Endothelial cell of umbilical vein (primary cell): ENCODE measurements around the gene MACROD2. TPM values are rescaled to one million over a fixed set of nuclear protein-coding genes. Genes with fewer than 3 reads are reported as not detected.

Source experiments
- BruUV-seq: library from RNA; stranded (reverse); fragments of 400-500 nt; replicated peaks from 2 replicates; lab custom pipeline; 2021; lab: Mats Ljungman, UMichigan
- CTCF ChIA-PET: fragments of 300-600, 350-600 bp; sonication (Branson Sonifier 250); formaldehyde crosslinking; loops from one replicate; lab custom pipeline; 2021; ENCODE audit warnings: antibody characterized with exemption, inconsistent platforms; lab: Charles Lee
- POLR2A ChIA-PET: fragments of 300-600, 350-600 bp; sonication (Branson Sonifier 250); formaldehyde crosslinking; loops from one replicate; lab custom pipeline; 2021; ENCODE audit warnings: antibody characterized with exemption, inconsistent platforms; lab: Charles Lee
- DNase-seq: peaks from one replicate; pipeline ENCODE4 v3.0.0-alpha.2; 2011; ENCODE audit warnings: low read depth, low spot score
- FAIRE-seq: peaks from 2 replicates; lab custom pipeline; 2011; peaks lifted over from hg19 to GRCh38; lab: Jason Lieb, UNC
- H2AFZ ChIP-seq: 2 replicates; pipeline ENCODE4 v1.6.0; 2012; ENCODE audit warnings: low read depth, low read length, control low read depth, inconsistent platforms
- H3K27ac ChIP-seq: 2 replicates; pipeline ENCODE4 v1.5.1; 2011; ENCODE audit warnings: low read depth, mild to moderate bottlenecking, control low read depth, low read length, moderate library complexity; ENCODE audit not compliant: insufficient read depth
- H3K27me3 ChIP-seq, 2 experiments: 2 replicates each; pipeline versions ENCODE4 v1.6.0 to v1.6.1; 2011; ENCODE audit warnings: low read length in 2 of 2, mixed read lengths in 1 of 2; ENCODE audit not compliant: control insufficient read depth in 2 of 2, insufficient read depth in 2 of 2
- H3K36me3 ChIP-seq, 2 experiments: 2 replicates in 1 of 2; 3 replicates in 1 of 2; pipeline ENCODE4 v1.5.1; 2011; ENCODE audit warnings: low read length in 2 of 2, mild to moderate bottlenecking in 1 of 2, moderate library complexity in 1 of 2; ENCODE audit not compliant: control insufficient read depth in 2 of 2, insufficient read depth in 2 of 2; ENCODE audit errors: extremely low read depth in 1 of 2
- H3K4me1 ChIP-seq: 3 replicates; pipeline ENCODE4 v1.5.1; 2011; ENCODE audit warnings: mild to moderate bottlenecking, low read length; ENCODE audit not compliant: control insufficient read depth, insufficient read depth; ENCODE audit errors: extremely low read depth
- H3K4me2 ChIP-seq: 2 replicates; pipeline ENCODE4 v1.6.1; 2011; ENCODE audit warnings: low read length, control low read depth, mixed read lengths; ENCODE audit not compliant: insufficient read depth
- H3K4me3 ChIP-seq, 3 experiments: fragments of 200-600 bp in 1 of 3; sonication (generic), shearing (Covaris generic) in 1 of 3; replicated peaks in 1 of 3; 2 replicates each; pipeline ENCODE4 v1.5.1; 2011 to 2016; ENCODE audit warnings: control low read depth in 3 of 3, low read length in 3 of 3, mild to moderate bottlenecking in 2 of 3, inconsistent platforms in 1 of 3, low read depth in 1 of 3, moderate library complexity in 1 of 3; ENCODE audit not compliant: insufficient read depth in 1 of 3
- H3K79me2 ChIP-seq: 2 replicates; pipeline ENCODE4 v1.6.0; 2012; ENCODE audit warnings: low read length, inconsistent platforms; ENCODE audit not compliant: control insufficient read depth, insufficient read depth
- H3K9ac ChIP-seq: replicated peaks from 2 replicates; pipeline ENCODE3; 2011; ENCODE audit warnings: low read length, control low read depth; ENCODE audit not compliant: insufficient read depth; ENCODE audit errors: extremely low read depth
- H3K9me1 ChIP-seq: replicated peaks from 3 replicates; pipeline ENCODE4 v1.6.0; 2011; ENCODE audit warnings: mild to moderate bottlenecking, low read length; ENCODE audit not compliant: control insufficient read depth, insufficient read depth; ENCODE audit errors: extremely low read depth
- H3K9me3 ChIP-seq: replicated peaks from 2 replicates; pipeline ENCODE4 v1.5.1; 2012; ENCODE audit warnings: low read length, inconsistent platforms; ENCODE audit not compliant: control insufficient read depth, insufficient read depth
- H4K20me1 ChIP-seq: replicated peaks from 2 replicates; pipeline ENCODE3; 2011; ENCODE audit warnings: mild to moderate bottlenecking, low read length; ENCODE audit not compliant: control insufficient read depth, insufficient read depth; ENCODE audit errors: extremely low read depth
- EZH2 ChIP-seq: IDR thresholded peaks from 2 replicates; pipeline ENCODE4 v1.6.1; 2012; ENCODE audit warnings: borderline replicate concordance, low read depth, mild to moderate bottlenecking, moderate library complexity, low read length, inconsistent platforms; ENCODE audit not compliant: severe bottlenecking
- FOS ChIP-seq: IDR thresholded peaks from 2 replicates; pipeline ENCODE4 v1.6.1; 2011; ENCODE audit warnings: mild to moderate bottlenecking, low read length, moderate library complexity, borderline replicate concordance; ENCODE audit not compliant: insufficient read depth
- GATA2 ChIP-seq: IDR thresholded peaks from 2 replicates; pipeline ENCODE4 v1.7.0; 2011; ENCODE audit warnings: low read depth, mild to moderate bottlenecking, moderate library complexity, mixed read lengths, low read length; ENCODE audit not compliant: insufficient read length, insufficient read depth
- JUN ChIP-seq: IDR thresholded peaks from 2 replicates; pipeline ENCODE4 v1.6.1; 2011; ENCODE audit warnings: borderline replicate concordance, low read depth; ENCODE audit not compliant: insufficient read length, insufficient read depth
- MYC ChIP-seq: IDR thresholded peaks from one replicate; pipeline ENCODE4 v1.6.1; 2011; ENCODE audit warnings: mild to moderate bottlenecking, low read depth, low read length
- POLR2A ChIP-seq: IDR thresholded peaks from 2 replicates; pipeline ENCODE4 v1.6.1; 2012; ENCODE audit warnings: low read depth, mild to moderate bottlenecking, control low read depth, low read length
- POLR2AphosphoS5 ChIP-seq: IDR thresholded peaks from 2 replicates; pipeline ENCODE4 v1.6.1; 2012; ENCODE audit warnings: low read depth, mild to moderate bottlenecking, control low read depth, low read length, moderate library complexity; ENCODE audit not compliant: insufficient read depth
- dilution Hi-C: fragments of 300-500 bp; cut with MboI; formaldehyde crosslinking; loops from one replicate; pipeline ENCODE4 v1.15.0; 2019; ENCODE audit warnings: low sequenced_read_pairs; ENCODE audit not compliant: extremely low pct_ligation_motif_present
- intact Hi-C: fragments of 100-400 bp; cut with micrococcal nuclease; formaldehyde crosslinking; loops from one replicate; pipeline ENCODE4 v1.10.0; 2022
- polyA plus RNA-seq, 4 experiments: library from polyadenylated mRNA; depleted of rRNA in 3 of 4; stranded (reverse) in 3 of 4; unstranded in 1 of 4; fragments of >200 nt; gene quantifications; 2 replicates each; pipeline versions ENCODE4 v1.2.1 to v1.2.3, GENCODE V29; 2011 to 2012; ENCODE audit warnings: missing spikeins in 1 of 4
- total RNA-seq: library from RNA; stranded (reverse); gene quantifications from 2 replicates; pipeline ENCODE4 v1.2.3, GENCODE V29; 2021
- TF ChIP-seq, protein P1 (sequence below): IDR thresholded peaks from 2 replicates; pipeline ENCODE4 v1.6.1; 2011; ENCODE audit not compliant: insufficient read depth, insufficient read length
- TF ChIP-seq, protein P2 (sequence below), 2 donors: IDR thresholded peaks; 1 replicate in 1 of 2; 2 replicates in 1 of 2; pipeline ENCODE4 v1.5.1; 2011; ENCODE audit warnings: low read length in 2 of 2, mild to moderate bottlenecking in 2 of 2, moderate library complexity in 2 of 2, control low read depth in 1 of 2, inconsistent platforms in 1 of 2, low read depth in 1 of 2; ENCODE audit not compliant: insufficient read depth in 1 of 2; ENCODE audit errors: extremely low read depth in 1 of 2

Gene MACROD2
- total and polyA plus RNA-seq, 2 donors (not counting 3 experiments of a cell fraction or from before 2014, with no cell fraction given) = 0.11 to 0.73 TPM

DNA sequence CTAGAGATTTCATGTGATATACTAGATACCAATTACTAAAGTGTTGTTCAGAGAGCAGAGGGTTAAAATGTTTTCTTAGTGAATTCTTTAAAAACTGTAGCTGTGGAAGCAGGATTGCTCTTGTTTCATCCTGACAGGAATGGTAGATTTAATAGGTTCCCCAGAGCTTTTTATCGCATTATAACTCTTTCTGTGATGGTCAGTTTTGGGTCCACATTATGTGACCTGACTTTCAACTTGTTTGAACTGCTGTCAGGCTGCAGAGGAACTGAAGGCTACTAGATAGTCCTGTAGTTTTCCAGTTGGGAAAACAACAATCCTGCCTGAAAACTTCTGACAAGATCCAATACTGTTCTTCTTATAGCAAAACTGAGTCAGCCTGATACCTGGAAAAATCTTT, 671.4 kb downstream of the MACROD2 start:
- H3K79me2 ChIP-seq = no peaks in the 10 kb centered on the region

More for the DNA sequence above, 671.4 kb downstream of the MACROD2 start:
- DNase-seq (no peak), FAIRE-seq (no peak)
- no peaks in the 10 kb centered on the region for H3K4me1 ChIP-seq
- no peak overlapping the region for H3K27ac ChIP-seq
- H3K9ac ChIP-seq = no peak overlapping the region
- H3K36me3 ChIP-seq = no peaks in the 10 kb centered on the region
- dilution Hi-C loops (no loop called here), intact Hi-C loops (no loop called here)
- no peaks in the 10 kb centered on the region for H3K9me1 ChIP-seq
- ChIA-PET CTCF (interaction anchor here (1.0 to 2.3 kb wide), 3 partner anchors 9 to 11 kb away, joined by 4 to 8 read pairs (median 8); no protein-coding TSS in a partner anchor), POLR2A (no interaction called here)
- H3K27me3 ChIP-seq = peaks cover 0 to 1% of the 10 kb centered on the region in 2 experiments
- H3K4me2 ChIP-seq = no peak overlapping the region
- H2AFZ ChIP-seq = no peak overlapping the region
- BruUV-seq = no TSS peak
- no peak for TF ChIP-seq JUN
- TF ChIP-seq, protein P1, sequence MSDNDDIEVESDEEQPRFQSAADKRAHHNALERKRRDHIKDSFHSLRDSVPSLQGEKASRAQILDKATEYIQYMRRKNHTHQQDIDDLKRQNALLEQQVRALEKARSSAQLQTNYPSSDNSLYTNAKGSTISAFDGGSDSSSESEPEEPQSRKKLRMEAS = no peak
- TF ChIP-seq GATA2 = no peak
- no peak for TF ChIP-seq POLR2AphosphoS5
- no peak for TF ChIP-seq MYC
- no peak for TF ChIP-seq EZH2
- TF ChIP-seq, protein P2, sequence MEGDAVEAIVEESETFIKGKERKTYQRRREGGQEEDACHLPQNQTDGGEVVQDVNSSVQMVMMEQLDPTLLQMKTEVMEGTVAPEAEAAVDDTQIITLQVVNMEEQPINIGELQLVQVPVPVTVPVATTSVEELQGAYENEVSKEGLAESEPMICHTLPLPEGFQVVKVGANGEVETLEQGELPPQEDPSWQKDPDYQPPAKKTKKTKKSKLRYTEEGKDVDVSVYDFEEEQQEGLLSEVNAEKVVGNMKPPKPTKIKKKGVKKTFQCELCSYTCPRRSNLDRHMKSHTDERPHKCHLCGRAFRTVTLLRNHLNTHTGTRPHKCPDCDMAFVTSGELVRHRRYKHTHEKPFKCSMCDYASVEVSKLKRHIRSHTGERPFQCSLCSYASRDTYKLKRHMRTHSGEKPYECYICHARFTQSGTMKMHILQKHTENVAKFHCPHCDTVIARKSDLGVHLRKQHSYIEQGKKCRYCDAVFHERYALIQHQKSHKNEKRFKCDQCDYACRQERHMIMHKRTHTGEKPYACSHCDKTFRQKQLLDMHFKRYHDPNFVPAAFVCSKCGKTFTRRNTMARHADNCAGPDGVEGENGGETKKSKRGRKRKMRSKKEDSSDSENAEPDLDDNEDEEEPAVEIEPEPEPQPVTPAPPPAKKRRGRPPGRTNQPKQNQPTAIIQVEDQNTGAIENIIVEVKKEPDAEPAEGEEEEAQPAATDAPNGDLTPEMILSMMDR (IDR thresholded peaks at IDR 0.05; ENCODE audit: extremely low read depth in 1 of 2, insufficient read depth in 1 of 2, low read depth in 1 of 2, low read length in 2 of 2) = no peak
- TF ChIP-seq FOS = no peak
- no peak for TF ChIP-seq POLR2A
- H3K4me3 ChIP-seq = no peak overlapping the region
- no peaks in the 10 kb centered on the region for H3K9me3 ChIP-seq
- H4K20me1 ChIP-seq = no peaks in the 10 kb centered on the region
